ENCODE measurements around the gene GOLGA2. TPM values are rescaled to one million over a fixed set of nuclear protein-coding genes. Genes with fewer than 3 reads are reported as not detected.

The GOLGA2 gene
- total RNA-seq, 2 experiments from 2014 or later = 57.9 to 58.8 TPM

GRCh38 chr9:128247226-128247803, 28.5 kb downstream of the GOLGA2 start:
- DNase-seq = no peak
- H3K9me3 Mint-ChIP-seq (ENCODE audit: insufficient read depth) = no peaks in the 10 kb centered on the region
- H3K27me3 Mint-ChIP-seq (ENCODE audit: low read depth) = peaks cover 33% of the 10 kb centered on the region
- CTCF ChIA-PET = no interaction called here
- POLR2A ChIA-PET = no interaction called here
- H3K27ac Mint-ChIP-seq = no peak overlapping the region
- no peak overlapping the region for H3K4me3 Mint-ChIP-seq
- no peak for ATAC-seq
- H3K36me3 Mint-ChIP-seq (ENCODE audit: low read depth) = no peaks in the 10 kb centered on the region
- peaks cover 26% of the 10 kb centered on the region for H3K4me1 Mint-ChIP-seq (ENCODE audit: low read depth)

DNA sequence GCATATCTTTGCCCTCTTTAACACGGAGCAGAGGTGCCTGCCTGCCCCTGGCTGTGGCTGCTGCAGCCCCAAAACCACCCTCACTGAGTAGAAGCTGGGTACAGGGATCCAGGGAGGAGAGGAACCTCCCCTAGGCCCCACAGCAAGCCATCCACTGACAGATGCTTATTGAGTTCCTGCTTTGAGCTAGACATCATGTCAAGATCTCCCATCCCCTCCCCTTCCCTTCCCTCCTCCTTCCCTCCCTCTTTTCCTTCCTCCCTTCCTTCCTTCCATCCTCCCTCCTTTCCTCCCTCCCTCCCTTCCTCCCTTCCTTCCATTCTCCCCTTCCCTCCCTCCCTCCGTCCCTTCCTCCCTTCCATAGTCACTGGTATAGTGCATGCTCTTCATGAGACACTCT, 29.3 kb downstream of the GOLGA2 start:
- Mint-ChIP-seq H3K27ac (no peak overlapping the region), H3K4me1 (ENCODE audit: low read depth) (peaks cover 25% of the 10 kb centered on the region)

DNA sequence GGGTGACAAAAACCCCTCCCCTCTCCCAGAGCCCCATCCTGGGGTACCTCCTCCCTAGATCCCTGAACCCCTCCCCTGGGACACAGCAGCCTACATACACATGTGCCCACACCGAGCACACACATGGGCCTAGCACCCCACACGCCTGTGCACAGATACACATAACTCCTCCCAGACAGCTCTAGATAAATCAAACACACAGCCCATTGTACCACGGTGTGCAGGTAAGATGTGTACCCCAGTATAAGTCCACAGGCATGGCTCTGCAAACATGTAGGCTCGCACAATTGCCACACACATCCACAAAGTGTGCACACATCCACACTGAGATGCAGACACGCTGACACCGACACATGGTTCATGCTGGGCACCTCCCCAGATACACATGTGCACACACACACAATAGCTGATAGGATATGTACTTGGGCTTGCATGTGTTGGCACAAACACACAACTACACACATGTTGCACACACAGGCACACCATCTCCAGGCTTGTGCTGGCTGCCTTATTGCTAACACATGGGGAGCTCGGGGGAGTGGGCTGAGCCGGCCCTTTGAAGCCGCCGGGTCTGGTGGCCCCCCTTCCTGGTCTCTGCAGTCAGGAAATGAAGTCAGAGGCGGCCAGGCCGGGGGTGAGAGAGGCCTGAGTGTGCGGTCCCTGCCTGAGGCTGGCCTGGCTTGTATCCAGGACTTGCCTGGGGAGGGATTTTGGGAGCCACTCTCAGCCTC, 30.2 kb downstream of the GOLGA2 start:
- ATAC-seq = no peak
- CTCF ChIA-PET = interaction anchor here (1.4 kb wide), 1 partner anchor 9 kb away, joined by 3 read pairs; no protein-coding TSS in a partner anchor
- no peak overlapping the region for H3K4me3 Mint-ChIP-seq

More for the DNA sequence above, 29.3 kb downstream of the GOLGA2 start:
- H3K36me3 Mint-ChIP-seq (ENCODE audit: low read depth) = no peaks in the 10 kb centered on the region
- H3K4me3 Mint-ChIP-seq = no peak overlapping the region
- ATAC-seq (no peak), DNase-seq (no peak)
- CTCF ChIA-PET = interaction anchor here (0.7 kb wide), 1 partner anchor 9 kb away, joined by 3 read pairs; no protein-coding TSS in a partner anchor
- H3K9me3 Mint-ChIP-seq (ENCODE audit: insufficient read depth) = no peaks in the 10 kb centered on the region
- POLR2A ChIA-PET = interaction anchor here (1.0 kb wide), 1 partner anchor 124 kb away, joined by 5 read pairs; no protein-coding TSS in a partner anchor
- H3K27me3 Mint-ChIP-seq (ENCODE audit: low read depth) = peaks cover 26% of the 10 kb centered on the region

GRCh38 chr9:128244837-128245231, 31.0 kb downstream of the GOLGA2 start:
- DNase-seq (no peak), ATAC-seq (no peak)
- Mint-ChIP-seq H3K27ac (no peak overlapping the region), H3K36me3 (ENCODE audit: low read depth) (no peaks in the 10 kb centered on the region), H3K4me1 (ENCODE audit: low read depth) (peaks cover 18% of the 10 kb centered on the region), H3K27me3 (ENCODE audit: low read depth) (peaks cover 20% of the 10 kb centered on the region), H3K9me3 (ENCODE audit: insufficient read depth) (no peaks in the 10 kb centered on the region), H3K4me3 (no peak overlapping the region)
- ChIA-PET POLR2A (no interaction called here), CTCF (interaction anchor here (1.4 kb wide), 1 partner anchor 10 kb away, joined by 3 read pairs; no protein-coding TSS in a partner anchor)

More for the DNA sequence above, 30.2 kb downstream of the GOLGA2 start:
- no peak for DNase-seq
- Mint-ChIP-seq H3K27me3 (ENCODE audit: low read depth) (peaks cover 22% of the 10 kb centered on the region), H3K36me3 (ENCODE audit: low read depth) (no peaks in the 10 kb centered on the region), H3K9me3 (ENCODE audit: insufficient read depth) (no peaks in the 10 kb centered on the region), H3K4me1 (ENCODE audit: low read depth) (peaks cover 21% of the 10 kb centered on the region), H3K27ac (no peak overlapping the region)
- POLR2A ChIA-PET = no interaction called here

GRCh38 chr9:128244091-128244836, 31.5 kb downstream of the GOLGA2 start:
- no peaks in the 10 kb centered on the region for H3K9me3 Mint-ChIP-seq (ENCODE audit: insufficient read depth)
- no peak for DNase-seq
- H3K27ac Mint-ChIP-seq = peak overlapping the region; percentile 39
- ChIA-PET POLR2A (no interaction called here), CTCF (no interaction called here)
- no peak for ATAC-seq
- H3K27me3 Mint-ChIP-seq (ENCODE audit: low read depth) = peaks cover 17% of the 10 kb centered on the region
- H3K4me3 Mint-ChIP-seq = no peak overlapping the region
- no peaks in the 10 kb centered on the region for H3K36me3 Mint-ChIP-seq (ENCODE audit: low read depth)
- peaks cover 14% of the 10 kb centered on the region for H3K4me1 Mint-ChIP-seq (ENCODE audit: low read depth)

GRCh38 chr9:128243215-128244018, 32.4 kb downstream of the GOLGA2 start:
- CTCF ChIA-PET = no interaction called here
- peak overlapping the region; percentile 39 for H3K27ac Mint-ChIP-seq
- DNase-seq = no peak
- peaks cover 14% of the 10 kb centered on the region for H3K4me1 Mint-ChIP-seq (ENCODE audit: low read depth)
- no peaks in the 10 kb centered on the region for H3K9me3 Mint-ChIP-seq (ENCODE audit: insufficient read depth)
- H3K27me3 Mint-ChIP-seq (ENCODE audit: low read depth) = peaks cover 17% of the 10 kb centered on the region
- no peak for ATAC-seq
- POLR2A ChIA-PET = interaction anchor here (0.6 kb wide), 1 partner anchor 32 kb away, joined by 3 read pairs; the partner anchor contains the start of genes GOLGA2 and SWI5
- no peak overlapping the region for H3K4me3 Mint-ChIP-seq
- no peaks in the 10 kb centered on the region for H3K36me3 Mint-ChIP-seq (ENCODE audit: low read depth)

DNA sequence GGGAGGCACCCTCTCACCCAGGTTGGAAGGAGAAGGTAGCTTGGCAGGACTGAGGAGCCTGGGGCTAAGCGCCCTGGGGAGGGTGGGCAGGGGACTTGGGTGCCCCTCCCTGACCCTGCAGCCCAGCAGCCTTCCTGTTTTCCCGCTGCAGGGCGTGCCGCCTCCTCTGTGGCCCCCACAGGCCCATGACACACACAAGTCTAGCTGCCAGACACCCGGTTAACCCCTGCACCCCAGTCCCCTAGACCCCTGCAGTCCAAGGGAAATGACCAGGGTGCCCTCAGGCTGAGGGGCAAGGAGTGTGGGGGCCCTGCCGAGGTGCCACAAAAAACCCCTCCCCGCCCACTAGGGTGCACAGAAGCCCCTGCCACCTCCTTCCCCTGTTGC, 33.0 kb downstream of the GOLGA2 start:
- ATAC-seq (no peak), DNase-seq (no peak)
- ChIA-PET POLR2A (interaction anchor here (0.6 kb wide), 1 partner anchor 33 kb away, joined by 3 read pairs; the partner anchor contains the start of genes GOLGA2 and SWI5), CTCF (no interaction called here)
- Mint-ChIP-seq H3K4me1 (ENCODE audit: low read depth) (peaks cover 14% of the 10 kb centered on the region), H3K4me3 (no peak overlapping the region), H3K27ac (no peak overlapping the region), H3K9me3 (ENCODE audit: insufficient read depth) (no peaks in the 10 kb centered on the region), H3K36me3 (ENCODE audit: low read depth) (no peaks in the 10 kb centered on the region), H3K27me3 (ENCODE audit: low read depth) (peaks cover 17% of the 10 kb centered on the region)

DNA sequence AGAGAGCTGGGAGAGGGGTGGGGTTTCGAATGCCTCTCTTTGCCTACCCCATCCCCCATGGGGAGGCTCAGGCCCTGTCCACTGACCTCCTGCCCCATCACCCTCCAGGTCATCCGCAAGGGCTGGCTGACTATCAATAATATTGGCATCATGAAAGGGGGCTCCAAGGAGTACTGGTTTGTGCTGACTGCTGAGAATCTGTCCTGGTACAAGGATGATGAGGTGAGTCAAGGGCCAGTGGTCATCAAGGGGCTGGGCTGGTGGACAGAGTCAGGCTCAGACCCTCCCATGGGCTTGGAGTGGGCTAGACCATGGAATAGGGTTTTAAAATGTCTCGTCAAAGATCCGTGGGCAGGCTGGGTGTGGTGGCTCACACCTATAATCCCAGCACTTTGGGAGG, 33.7 kb downstream of the GOLGA2 start:
- CTCF ChIA-PET = no interaction called here
- POLR2A ChIA-PET = interaction anchor here (1.6 kb wide), 1 partner anchor 26 kb away, joined by 4 read pairs; no protein-coding TSS in a partner anchor

GRCh38 chr9:128233817-128234406, 41.9 kb downstream of the GOLGA2 start:
- ChIA-PET POLR2A (no interaction called here), CTCF (no interaction called here)
- Mint-ChIP-seq H3K27ac (no peak overlapping the region), H3K4me1 (ENCODE audit: low read depth) (no peaks in the 10 kb centered on the region), H3K9me3 (ENCODE audit: insufficient read depth) (no peaks in the 10 kb centered on the region), H3K36me3 (ENCODE audit: low read depth) (no peaks in the 10 kb centered on the region), H3K4me3 (no peak overlapping the region), H3K27me3 (ENCODE audit: low read depth) (no peaks in the 10 kb centered on the region)
- DNase-seq (no peak), ATAC-seq (no peak)

More for the DNA sequence above, 33.7 kb downstream of the GOLGA2 start:
- H3K9me3 Mint-ChIP-seq (ENCODE audit: insufficient read depth) = no peaks in the 10 kb centered on the region
- peaks cover 14% of the 10 kb centered on the region for H3K27me3 Mint-ChIP-seq (ENCODE audit: low read depth)
- DNase-seq (no peak), ATAC-seq (no peak)
- H3K27ac Mint-ChIP-seq = no peak overlapping the region
- H3K4me3 Mint-ChIP-seq = no peak overlapping the region
- no peaks in the 10 kb centered on the region for H3K36me3 Mint-ChIP-seq (ENCODE audit: low read depth)
- H3K4me1 Mint-ChIP-seq (ENCODE audit: low read depth) = peaks cover 14% of the 10 kb centered on the region

- no peak for ATAC-seq
- no peak for DNase-seq
- ChIA-PET CTCF (no interaction called here), POLR2A (no interaction called here)
- Mint-ChIP-seq H3K4me3 (no peak overlapping the region), H3K4me1 (ENCODE audit: low read depth) (no peaks in the 10 kb centered on the region), H3K27ac (no peak overlapping the region), H3K27me3 (ENCODE audit: low read depth) (no peaks in the 10 kb centered on the region), H3K9me3 (ENCODE audit: insufficient read depth) (no peaks in the 10 kb centered on the region), H3K36me3 (ENCODE audit: low read depth) (no peaks in the 10 kb centered on the region)
These were observed 43.0 kb downstream of the GOLGA2 start for GRCh38 chr9:128232528-128233428.

Data from activated CD8-positive, alpha-beta T cell treated with anti-CD3 and anti-CD28 coated beads, Interleukin-2, amount 10 ng/mL, durations not matched to agents 7 days and 5 days (primary cell).